Measurements from ENCODE around the gene CUX1.
"Not testable (repeated sequence)": the region's sequence is repeated elsewhere in the genome, so short reads cannot be mapped to it uniquely, and the experiment has no call there.

Gene CUX1

DNA sequence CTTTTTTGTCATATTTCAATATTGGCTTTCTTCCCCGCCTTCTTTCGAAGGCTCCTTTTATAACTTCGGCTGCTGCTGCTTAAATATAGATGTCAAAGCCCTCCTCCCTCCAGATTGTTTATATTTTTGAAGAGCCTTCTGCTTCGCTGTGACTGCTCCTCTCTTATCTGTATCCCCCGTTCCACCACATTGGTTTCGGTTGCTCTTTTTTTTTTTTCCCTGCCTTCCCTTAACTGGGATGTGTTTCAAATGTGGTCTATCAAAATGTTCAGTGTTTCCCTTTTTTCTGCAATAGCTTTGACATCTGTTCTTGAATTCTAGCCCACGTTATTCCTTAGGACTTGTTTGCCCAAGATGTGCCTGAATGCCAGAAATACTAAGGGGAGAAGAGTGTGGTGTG is 96.4 kb downstream of the CUX1 start:
- in situ Hi-C loops (cut with MboI; ENCODE audit: low sequenced_read_pairs): no loop called here

GRCh38 chr7:101915000-101915399 is 97.6 kb downstream of the CUX1 start:
- in situ Hi-C loops (cut with MboI; ENCODE audit: low sequenced_read_pairs): no loop called here

- in situ Hi-C loops (cut with MboI; ENCODE audit: low sequenced_read_pairs): no loop called here
Measured at GRCh38 chr7:101916041-101916800, 98.8 kb downstream of the CUX1 start.

DNA sequence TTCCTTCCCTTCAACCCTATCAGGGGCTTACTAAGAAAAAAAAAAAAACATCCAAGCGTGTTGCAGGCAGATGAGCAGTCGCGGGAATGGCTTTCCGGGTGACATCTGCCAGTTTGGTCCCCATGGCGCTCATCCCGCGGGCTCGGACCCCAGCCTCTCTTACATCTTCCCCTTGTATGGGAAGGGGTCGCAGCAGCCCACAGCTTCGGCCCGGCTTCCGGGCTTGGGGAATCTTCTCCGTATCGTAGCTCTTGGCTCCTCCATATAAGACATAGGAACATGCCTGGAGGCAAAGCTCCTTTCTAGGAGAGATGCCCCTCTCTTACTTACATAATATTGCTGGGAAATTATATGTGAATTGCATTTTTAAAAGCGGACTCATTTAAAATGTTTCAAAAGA is 99.5 kb downstream of the CUX1 start:
- in situ Hi-C loops (cut with MboI; ENCODE audit: low sequenced_read_pairs): no loop called here

GRCh38 chr7:101917566-101917965 is 100.1 kb downstream of the CUX1 start:
- in situ Hi-C loops (cut with MboI; ENCODE audit: low sequenced_read_pairs): no loop called here

DNA sequence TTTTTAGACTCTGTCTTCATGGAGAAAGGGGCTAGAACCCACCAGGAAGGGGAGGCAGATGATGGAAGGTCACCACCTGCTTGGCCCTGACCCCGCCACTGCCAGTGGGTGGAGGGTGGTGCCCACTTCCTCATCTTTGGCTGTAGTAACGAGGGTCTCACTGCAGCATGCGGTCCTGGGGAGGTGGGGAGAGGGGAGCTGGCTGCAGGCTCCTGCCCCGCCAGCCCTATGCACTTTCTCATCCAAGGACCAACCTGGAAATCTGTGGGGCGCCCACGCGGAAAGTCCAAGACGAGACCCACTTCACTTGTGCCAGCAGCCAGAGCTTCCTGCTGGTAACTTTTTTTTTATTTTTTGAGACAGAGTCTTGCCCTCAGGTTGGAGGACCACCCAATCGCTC is 101.0 kb downstream of the CUX1 start:
- in situ Hi-C loops (cut with MboI; ENCODE audit: low sequenced_read_pairs): no loop called here

DNA sequence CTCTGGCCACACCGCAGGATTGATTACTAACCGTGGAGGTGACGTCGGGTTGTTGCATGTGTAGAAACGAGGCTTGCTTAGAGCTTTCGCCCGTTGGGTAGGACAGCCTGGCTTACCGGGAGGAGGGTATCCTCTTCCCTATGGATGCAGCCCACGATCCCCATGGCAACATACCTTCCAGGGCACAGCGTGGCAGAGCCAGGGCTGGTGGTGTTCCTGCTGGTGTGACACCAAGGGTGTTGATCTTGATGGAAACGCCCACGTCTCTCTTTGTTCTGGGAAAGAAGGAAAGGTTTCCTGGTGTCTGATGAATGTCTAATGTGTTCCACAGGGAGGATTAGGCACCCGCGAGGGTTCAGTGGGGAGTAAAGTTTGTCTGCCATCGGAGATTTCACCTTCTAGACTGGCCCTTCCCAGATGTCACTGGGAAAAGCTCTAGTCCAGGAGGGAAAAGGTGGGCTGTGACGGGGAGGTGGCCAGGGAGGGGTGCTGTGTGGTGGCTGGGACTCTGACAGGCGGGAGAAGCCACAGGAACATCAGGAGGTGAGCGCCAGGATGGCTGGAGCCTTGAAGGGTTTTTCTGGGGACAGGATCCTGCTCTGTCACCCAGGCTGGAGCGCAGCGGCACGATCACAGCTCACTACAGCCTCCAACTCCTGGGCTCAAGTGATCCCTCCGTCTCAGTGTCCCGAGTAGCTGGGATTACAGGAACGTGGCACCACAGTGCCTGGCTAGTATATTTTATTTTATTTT is 102.1 kb downstream of the CUX1 start:
- in situ Hi-C loops (cut with MboI; ENCODE audit: low sequenced_read_pairs): no loop called here

GRCh38 chr7:101921061-101921460 is 103.6 kb downstream of the CUX1 start:
- in situ Hi-C loops (cut with MboI; ENCODE audit: low sequenced_read_pairs): no loop called here

GRCh38 chr7:101921546-101922489 is 104.4 kb downstream of the CUX1 start:
- in situ Hi-C loops (cut with MboI; ENCODE audit: low sequenced_read_pairs): not testable (repeated sequence)

DNA sequence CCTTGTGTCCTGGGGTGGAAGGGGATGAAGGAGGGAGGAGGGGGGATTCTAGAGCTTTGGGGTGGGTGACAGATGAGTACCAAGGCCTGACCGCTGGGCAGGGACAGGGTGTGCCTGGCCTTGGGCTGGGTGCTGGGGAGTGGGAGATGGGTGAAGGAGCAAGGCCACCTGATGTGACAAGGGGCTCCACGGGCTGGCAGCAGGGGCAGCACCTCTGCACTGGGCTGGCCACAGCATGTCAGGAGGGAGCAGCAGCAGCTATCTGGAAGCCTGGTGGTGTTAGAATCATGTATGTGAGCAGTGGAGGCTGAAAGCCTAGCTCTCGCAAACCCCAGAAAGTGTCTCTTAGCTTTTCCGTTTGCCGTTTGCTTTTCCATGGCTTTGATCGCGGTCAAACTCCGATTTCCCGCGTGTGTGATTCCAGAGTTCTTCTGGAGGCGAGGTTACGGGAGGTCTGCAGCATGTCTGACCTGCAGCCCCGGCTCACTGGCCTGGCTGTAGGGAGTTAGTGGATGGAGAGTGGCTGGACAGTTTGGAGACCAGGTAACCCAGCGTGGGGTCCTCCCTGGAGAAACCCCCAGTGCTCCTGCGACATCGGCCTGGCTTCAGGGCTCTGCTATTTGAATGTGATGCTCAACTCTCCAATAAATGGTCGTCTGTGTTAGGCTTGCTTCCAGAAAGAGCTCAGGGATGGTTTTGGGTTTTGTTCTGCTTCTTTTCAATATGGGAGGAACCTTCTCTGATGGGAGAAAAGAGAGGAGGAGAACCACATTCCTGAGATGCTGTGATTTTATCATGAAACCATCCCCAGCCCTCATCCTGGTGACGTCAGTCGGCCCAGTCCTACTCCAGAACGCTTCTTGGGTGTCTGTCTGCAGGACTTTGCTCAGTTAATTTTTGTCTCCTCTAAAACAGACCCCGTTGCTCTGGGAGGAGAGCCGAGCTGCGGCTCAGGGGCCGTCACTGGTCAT is 105.5 kb downstream of the CUX1 start:
- in situ Hi-C loops (cut with MboI; ENCODE audit: low sequenced_read_pairs): no loop called here

DNA sequence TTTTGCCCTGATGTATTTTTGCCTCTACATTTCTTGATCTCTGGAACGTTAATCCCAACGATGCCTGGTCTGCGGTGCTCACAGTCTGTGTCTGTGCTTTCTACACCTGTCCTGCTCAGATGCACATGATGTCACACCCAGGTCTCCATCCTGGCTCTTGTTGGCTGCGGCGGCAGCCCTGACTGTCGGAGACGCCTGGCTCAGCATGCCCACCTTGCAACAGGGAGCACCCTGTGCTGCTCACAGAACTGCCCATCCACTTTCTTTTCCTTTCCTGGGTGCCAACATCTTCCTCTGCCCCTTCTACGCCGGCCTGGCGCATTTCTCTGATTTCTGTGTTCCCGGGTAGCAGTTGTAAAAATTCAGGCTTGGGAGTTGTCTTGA is 106.2 kb downstream of the CUX1 start:
- in situ Hi-C loops (cut with MboI; ENCODE audit: low sequenced_read_pairs): no loop called here

DNA sequence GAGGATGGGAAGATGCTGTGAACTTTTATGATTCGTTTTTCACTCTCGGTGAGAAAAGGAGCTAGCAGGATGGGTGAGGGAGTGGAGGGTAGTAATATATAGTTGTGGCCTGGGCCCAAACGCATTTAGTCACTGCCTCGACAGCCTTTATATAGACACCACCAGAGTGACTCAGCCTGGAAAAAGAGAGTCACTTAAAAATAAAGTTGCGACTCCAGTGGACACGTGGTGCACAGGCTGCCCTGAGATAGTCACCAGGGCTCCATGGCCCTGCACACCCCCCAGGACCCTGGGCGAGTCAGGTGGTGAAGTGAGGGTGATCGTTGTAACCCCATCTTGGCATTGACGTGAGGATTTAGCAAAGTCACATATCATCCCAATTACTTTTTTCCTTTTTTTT is 106.7 kb downstream of the CUX1 start:
- in situ Hi-C loops (cut with MboI; ENCODE audit: low sequenced_read_pairs): no loop called here

GRCh38 chr7:101926265-101926664 is 108.8 kb downstream of the CUX1 start:
- in situ Hi-C loops (cut with MboI; ENCODE audit: low sequenced_read_pairs): no loop called here

GRCh38 chr7:101927389-101927788 is 110.0 kb downstream of the CUX1 start:
- in situ Hi-C loops (cut with MboI; ENCODE audit: low sequenced_read_pairs): no loop called here

GRCh38 chr7:101927802-101928201 is 110.4 kb downstream of the CUX1 start:
- in situ Hi-C loops (cut with MboI; ENCODE audit: low sequenced_read_pairs): no loop called here

- in situ Hi-C loops (cut with MboI; ENCODE audit: low sequenced_read_pairs): no loop called here
Measured at GRCh38 chr7:101929256-101929655, 111.8 kb downstream of the CUX1 start.

DNA sequence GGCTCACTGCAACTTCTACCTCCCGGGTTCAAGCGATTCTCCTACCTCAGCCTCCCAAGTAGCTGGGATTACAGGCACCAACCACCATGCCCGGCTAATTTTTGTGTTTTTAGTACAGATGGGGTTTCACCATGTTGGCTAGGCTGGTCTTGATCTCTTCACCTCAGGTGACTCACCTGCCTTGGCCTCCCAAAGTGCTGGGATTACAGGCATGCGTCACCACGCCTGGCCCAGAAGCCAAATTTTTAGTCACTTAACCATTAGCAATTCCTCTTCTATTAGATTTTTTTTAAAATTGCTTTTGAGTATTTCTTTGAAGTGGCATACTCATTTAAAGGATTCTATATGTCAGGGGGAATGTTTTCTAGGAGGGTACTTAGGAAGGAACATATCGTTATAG is 112.5 kb downstream of the CUX1 start:
- in situ Hi-C loops (cut with MboI; ENCODE audit: low sequenced_read_pairs): not testable (repeated sequence)

DNA sequence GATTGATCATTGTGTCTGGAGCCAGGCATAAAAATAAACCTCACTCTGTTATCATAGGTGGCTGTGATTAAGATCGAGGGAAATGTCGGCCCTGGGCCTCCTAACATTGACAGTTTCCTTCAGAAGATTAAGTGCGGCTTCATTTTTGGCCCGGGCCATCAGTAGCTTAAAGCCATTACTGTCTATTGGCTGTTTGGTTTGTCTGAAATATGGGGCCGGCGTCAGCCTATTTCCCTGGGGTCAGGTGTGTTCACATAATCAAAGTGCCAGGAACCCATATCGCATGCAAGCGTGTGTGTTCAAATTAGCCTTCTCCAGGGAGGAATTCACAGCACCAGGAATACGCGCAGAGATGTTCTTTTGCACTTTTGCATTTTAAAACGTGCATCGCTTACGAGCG is 114.7 kb downstream of the CUX1 start:
- in situ Hi-C loops (cut with MboI; ENCODE audit: low sequenced_read_pairs): no loop called here

GRCh38 chr7:101933028-101933427 is 115.6 kb downstream of the CUX1 start:
- in situ Hi-C loops (cut with MboI; ENCODE audit: low sequenced_read_pairs): no loop called here

DNA sequence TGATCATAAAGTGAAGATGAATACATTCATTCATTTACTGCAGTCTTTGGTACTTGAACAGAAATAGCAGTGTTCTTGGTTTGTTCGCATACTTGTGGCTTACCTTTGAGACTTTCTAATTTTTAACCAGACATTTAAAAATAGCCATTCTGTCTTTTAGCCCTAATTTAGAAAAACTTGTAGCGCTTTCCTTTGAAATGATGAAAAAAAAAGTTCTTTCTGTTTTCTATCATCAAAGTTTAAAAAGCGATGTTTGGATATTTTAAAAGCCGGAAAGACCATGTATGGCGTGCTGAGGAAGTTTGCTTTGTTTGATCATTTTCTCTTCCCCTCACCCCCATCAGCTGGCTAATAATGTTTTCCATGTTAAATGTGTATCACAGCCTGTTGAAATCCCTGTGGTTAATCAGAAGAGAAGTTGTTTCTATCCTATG is 116.3 kb downstream of the CUX1 start:
- in situ Hi-C loops (cut with MboI; ENCODE audit: low sequenced_read_pairs): no loop called here
